Omental fat pad (tissue), 4 donors: ENCODE data around the gene TANGO2. TPM values are rescaled to one million over a fixed set of nuclear protein-coding genes. Genes with fewer than 3 reads are reported as not detected.
A peak's percentile ranks its signal among the peaks of the same experiment; 100 is the strongest.

Experiments
- ATAC-seq: fragments of 150-250 bp; one replicate; pipeline ENCODE4 v1.9.1; 2016; ENCODE audit warnings: mild to moderate bottlenecking, moderate library complexity; ENCODE audit not compliant: low FRiP score
- DNase-seq: peaks from one replicate; pipeline ENCODE4 v3.0.0-alpha.2; 2019; ENCODE audit warnings: low spot score
- CTCF ChIP-seq, 3 donors: fragments of 450-650 bp; IDR thresholded peaks; one replicate each; pipeline ENCODE4 v1.5.1; 2016 to 2017; ENCODE audit warnings: antibody characterized with exemption in 3 of 3, mild to moderate bottlenecking in 3 of 3, moderate library complexity in 2 of 3
- total RNA-seq, 4 donors: library from RNA; depleted of rRNA; stranded (reverse); fragments of >200 nt; gene quantifications; one replicate each; pipeline ENCODE4 v1.1.0, GENCODE V29; 2016

Gene TANGO2
- total RNA-seq, 4 donors from 2014 or later = 35.3 to 48.4 (median 37.9) TPM

GRCh38 chr22:20068640-20069039 lies 47.7 kb downstream of the TANGO2 start:
- DNase-seq (no peak), ATAC-seq (peak; percentile 17)
- TF ChIP-seq CTCF (IDR thresholded peaks at IDR 0.05) = no peak

- TF ChIP-seq CTCF (IDR thresholded peaks at IDR 0.05) = no peak
- no peak for DNase-seq
- ATAC-seq = no peak
Measured at GRCh38 chr22:20069331-20070042, 48.6 kb downstream of the TANGO2 start.

- ATAC-seq = no peak
- TF ChIP-seq CTCF (IDR thresholded peaks at IDR 0.05) = no peak
- DNase-seq = no peak
Measured at GRCh38 chr22:20071524-20071972, 50.6 kb downstream of the TANGO2 start.

GRCh38 chr22:20076627-20077172 lies 55.8 kb downstream of the TANGO2 start:
- ATAC-seq (no peak), DNase-seq (no peak)
- no peak for TF ChIP-seq CTCF (IDR thresholded peaks at IDR 0.05)

GRCh38 chr22:20079745-20080444 lies 59.0 kb downstream of the TANGO2 start, which contains the start of gene DGCR8:
TSS of gene DGCR8 (plus strand) at chr22:20080241. CDS start at chr22:20085964, 5,723 bp downstream.
- ATAC-seq (peak; percentile 95), DNase-seq (peak; percentile 49)
- no peak for TF ChIP-seq CTCF (IDR thresholded peaks at IDR 0.05)

GRCh38 chr22:20080445-20080775 lies 59.5 kb downstream of the TANGO2 start:
- DNase-seq (no peak), ATAC-seq (peak; percentile 81)
- TF ChIP-seq CTCF (IDR thresholded peaks at IDR 0.05) = no peak
